ENCODE results near the gene SUFU.

The SUFU gene

GRCh38 chr10:102468683-102469082 is 35.1 kb upstream of the SUFU start:
- peaks cover 4% of the 10 kb centered on the region for H3K36me3 Mint-ChIP-seq (ENCODE audit: insufficient read depth)
- no peaks in the 10 kb centered on the region for H3K9me3 Mint-ChIP-seq
- DNase-seq (no peak), ATAC-seq (replicated peaks) (no peak)
- no peaks in the 10 kb centered on the region for H3K27me3 Mint-ChIP-seq
- H3K4me1 Mint-ChIP-seq (ENCODE audit: low read depth in 2 of 2) = peaks cover 7% of the 10 kb centered on the region in 2 donors
- H3K4me3 Mint-ChIP-seq = no peak overlapping the region
- H3K27ac Mint-ChIP-seq = peak overlapping the region in 1 of 2 donors; percentile 65

- H3K27ac Mint-ChIP-seq = no peak overlapping the region
- H3K4me1 Mint-ChIP-seq (ENCODE audit: low read depth in 2 of 2) = peaks cover 8% of the 10 kb centered on the region in 2 donors
- H3K27me3 Mint-ChIP-seq = no peaks in the 10 kb centered on the region
- no peak for DNase-seq
- peaks cover 4% of the 10 kb centered on the region for H3K36me3 Mint-ChIP-seq (ENCODE audit: insufficient read depth)
- H3K4me3 Mint-ChIP-seq = no peak overlapping the region
- H3K9me3 Mint-ChIP-seq = no peaks in the 10 kb centered on the region
- no peak for ATAC-seq (replicated peaks)
Observed at GRCh38 chr10:102470579-102471546, 32.9 kb upstream of the SUFU start.

- Mint-ChIP-seq H3K27me3 (no peaks in the 10 kb centered on the region), H3K4me1 (ENCODE audit: low read depth in 2 of 2) (peaks cover 8% of the 10 kb centered on the region in 2 donors), H3K4me3 (peak overlapping the region; percentile 35 to 46), H3K36me3 (ENCODE audit: insufficient read depth) (peaks cover 18% of the 10 kb centered on the region), H3K9me3 (no peaks in the 10 kb centered on the region), H3K27ac (peak overlapping the region; percentile 54 to 92)
- ATAC-seq (replicated peaks) (peak; percentile 63), DNase-seq (no peak)
Observed at GRCh38 chr10:102473445-102474331, 30.1 kb upstream of the SUFU start.

GRCh38 chr10:102475451-102476040 is 28.2 kb upstream of the SUFU start:
- H3K9me3 Mint-ChIP-seq = no peaks in the 10 kb centered on the region
- no peak overlapping the region for H3K4me3 Mint-ChIP-seq
- no peaks in the 10 kb centered on the region for H3K27me3 Mint-ChIP-seq
- ATAC-seq (replicated peaks) (no peak), DNase-seq (no peak)
- H3K36me3 Mint-ChIP-seq (ENCODE audit: insufficient read depth) = peaks cover 28% of the 10 kb centered on the region
- H3K4me1 Mint-ChIP-seq (ENCODE audit: low read depth in 2 of 2) = peaks cover 12 to 13% of the 10 kb centered on the region in 2 donors
- H3K27ac Mint-ChIP-seq = peak overlapping the region; percentile 46

GRCh38 chr10:102476466-102477141 is 27.2 kb upstream of the SUFU start:
- ATAC-seq (replicated peaks) (no peak), DNase-seq (no peak)
- Mint-ChIP-seq H3K27ac (peak overlapping the region; percentile 46), H3K4me1 (ENCODE audit: low read depth in 2 of 2) (peaks cover 12 to 13% of the 10 kb centered on the region in 2 donors), H3K27me3 (no peaks in the 10 kb centered on the region), H3K9me3 (no peaks in the 10 kb centered on the region), H3K4me3 (no peak overlapping the region), H3K36me3 (ENCODE audit: insufficient read depth) (peaks cover 33% of the 10 kb centered on the region)

- ATAC-seq (replicated peaks) (no peak), DNase-seq (no peak)
- H3K9me3 Mint-ChIP-seq = no peaks in the 10 kb centered on the region
- no peak overlapping the region for H3K4me3 Mint-ChIP-seq
- H3K27me3 Mint-ChIP-seq = no peaks in the 10 kb centered on the region
- H3K27ac Mint-ChIP-seq = peak overlapping the region in 1 of 2 donors; percentile 77
- H3K4me1 Mint-ChIP-seq (ENCODE audit: low read depth in 2 of 2) = peaks cover 4 to 5% of the 10 kb centered on the region in 2 donors
- peaks cover 61% of the 10 kb centered on the region for H3K36me3 Mint-ChIP-seq (ENCODE audit: insufficient read depth)
Observed at GRCh38 chr10:102479651-102480050, 24.1 kb upstream of the SUFU start.

- no peak for ATAC-seq (replicated peaks)
- Mint-ChIP-seq H3K4me3 (no peak overlapping the region), H3K9me3 (no peaks in the 10 kb centered on the region), H3K36me3 (ENCODE audit: insufficient read depth) (peaks cover 69% of the 10 kb centered on the region), H3K27me3 (no peaks in the 10 kb centered on the region), H3K27ac (no peak overlapping the region), H3K4me1 (ENCODE audit: low read depth in 2 of 2) (peaks cover 4 to 5% of the 10 kb centered on the region in 2 donors)
- no peak for DNase-seq
Observed at GRCh38 chr10:102480396-102480795, 23.4 kb upstream of the SUFU start.

- DNase-seq = no peak
Observed at GRCh38 chr10:102484021-102484420, 19.8 kb upstream of the SUFU start.

GRCh38 chr10:102485093-102485784 is 18.5 kb upstream of the SUFU start:
- Mint-ChIP-seq H3K36me3 (ENCODE audit: insufficient read depth) (peaks cover 91% of the 10 kb centered on the region), H3K4me3 (no peak overlapping the region), H3K9me3 (no peaks in the 10 kb centered on the region), H3K27me3 (no peaks in the 10 kb centered on the region), H3K4me1 (ENCODE audit: low read depth in 2 of 2) (no peaks in the 10 kb centered on the region), H3K27ac (peak overlapping the region in 1 of 2 donors; percentile 8)
- DNase-seq = no peak
- no peak for ATAC-seq (replicated peaks)

More at GRCh38 chr10:102484021-102484420, 19.8 kb upstream of the SUFU start:
- Mint-ChIP-seq H3K36me3 (ENCODE audit: insufficient read depth) (peaks cover 88% of the 10 kb centered on the region), H3K4me3 (no peak overlapping the region), H3K4me1 (ENCODE audit: low read depth in 2 of 2) (peaks cover 1 to 2% of the 10 kb centered on the region in 2 donors), H3K9me3 (no peaks in the 10 kb centered on the region), H3K27ac (peak overlapping the region in 1 of 2 donors; percentile 44), H3K27me3 (no peaks in the 10 kb centered on the region)
- no peak for ATAC-seq (replicated peaks)

- H3K36me3 Mint-ChIP-seq (ENCODE audit: insufficient read depth) = peaks cover 69% of the 10 kb centered on the region
- no peak overlapping the region for H3K27ac Mint-ChIP-seq
- no peaks in the 10 kb centered on the region for H3K9me3 Mint-ChIP-seq
- no peak for DNase-seq
- H3K4me1 Mint-ChIP-seq (ENCODE audit: low read depth in 2 of 2) = peaks cover 13 to 23% of the 10 kb centered on the region in 2 donors
- ATAC-seq (replicated peaks) = no peak
- no peaks in the 10 kb centered on the region for H3K27me3 Mint-ChIP-seq
- H3K4me3 Mint-ChIP-seq = no peak overlapping the region
Observed at GRCh38 chr10:102491136-102491535, 12.6 kb upstream of the SUFU start.

- ATAC-seq (replicated peaks) = no peak
- no peak for DNase-seq
- H3K27me3 Mint-ChIP-seq = no peaks in the 10 kb centered on the region
- peak overlapping the region in 1 of 2 donors; percentile 23 for H3K27ac Mint-ChIP-seq
- no peaks in the 10 kb centered on the region for H3K9me3 Mint-ChIP-seq
- peaks cover 13 to 35% of the 10 kb centered on the region in 2 donors for H3K4me1 Mint-ChIP-seq (ENCODE audit: low read depth in 2 of 2)
- H3K36me3 Mint-ChIP-seq (ENCODE audit: insufficient read depth) = peaks cover 65% of the 10 kb centered on the region
- H3K4me3 Mint-ChIP-seq = peak overlapping the region in 1 of 2 donors; percentile 15
Observed at GRCh38 chr10:102492344-102492939, 11.3 kb upstream of the SUFU start.

GRCh38 chr10:102492983-102493382 is 10.8 kb upstream of the SUFU start:
- H3K27me3 Mint-ChIP-seq = no peaks in the 10 kb centered on the region
- peak overlapping the region in 1 of 2 donors; percentile 23 for H3K27ac Mint-ChIP-seq
- ATAC-seq (replicated peaks) (no peak), DNase-seq (no peak)
- peaks cover 59% of the 10 kb centered on the region for H3K36me3 Mint-ChIP-seq (ENCODE audit: insufficient read depth)
- peak overlapping the region in 1 of 2 donors; percentile 15 for H3K4me3 Mint-ChIP-seq
- H3K4me1 Mint-ChIP-seq (ENCODE audit: low read depth in 2 of 2) = peaks cover 14 to 40% of the 10 kb centered on the region in 2 donors
- H3K9me3 Mint-ChIP-seq = no peaks in the 10 kb centered on the region

All from effector memory CD8-positive, alpha-beta T cell (primary cell).